Measurements from ENCODE around the gene WBP11.
A peak's percentile ranks its signal among the peaks of the same experiment; 100 is the strongest.

The WBP11 gene

GRCh38 chr12:14803011-14803829, at the start of gene WBP11, which contains the start of gene C12orf60:
Gene WBP11 (minus strand): TSS chr12:14803478. CDS start chr12:14801383, 2,095 bp downstream.
Gene C12orf60 (plus strand): TSS chr12:14803670. CDS start chr12:14822936, 19,266 bp downstream.
- DNase-seq, result peak; percentile 99

DNA sequence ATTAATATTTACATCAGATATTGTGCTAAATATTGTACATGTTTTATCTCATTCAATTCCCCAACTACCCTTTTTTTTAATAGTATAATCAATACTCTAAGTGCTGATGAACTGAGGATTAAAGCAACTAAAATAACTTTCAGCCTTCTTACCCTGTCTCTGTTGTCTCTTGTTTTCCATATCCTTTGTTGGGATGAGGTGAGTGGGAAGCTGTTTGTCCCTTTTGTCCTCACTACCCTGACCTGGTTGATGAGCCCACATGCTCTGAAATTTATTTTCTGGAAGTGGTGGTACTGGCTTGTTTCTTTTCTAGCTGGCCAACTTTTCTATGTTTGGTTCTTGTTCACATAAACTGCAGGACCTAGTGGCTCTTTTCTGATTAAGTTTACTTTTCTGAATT, 49.6 kb upstream of the WBP11 start:
- DNase-seq, result no peak

DNA sequence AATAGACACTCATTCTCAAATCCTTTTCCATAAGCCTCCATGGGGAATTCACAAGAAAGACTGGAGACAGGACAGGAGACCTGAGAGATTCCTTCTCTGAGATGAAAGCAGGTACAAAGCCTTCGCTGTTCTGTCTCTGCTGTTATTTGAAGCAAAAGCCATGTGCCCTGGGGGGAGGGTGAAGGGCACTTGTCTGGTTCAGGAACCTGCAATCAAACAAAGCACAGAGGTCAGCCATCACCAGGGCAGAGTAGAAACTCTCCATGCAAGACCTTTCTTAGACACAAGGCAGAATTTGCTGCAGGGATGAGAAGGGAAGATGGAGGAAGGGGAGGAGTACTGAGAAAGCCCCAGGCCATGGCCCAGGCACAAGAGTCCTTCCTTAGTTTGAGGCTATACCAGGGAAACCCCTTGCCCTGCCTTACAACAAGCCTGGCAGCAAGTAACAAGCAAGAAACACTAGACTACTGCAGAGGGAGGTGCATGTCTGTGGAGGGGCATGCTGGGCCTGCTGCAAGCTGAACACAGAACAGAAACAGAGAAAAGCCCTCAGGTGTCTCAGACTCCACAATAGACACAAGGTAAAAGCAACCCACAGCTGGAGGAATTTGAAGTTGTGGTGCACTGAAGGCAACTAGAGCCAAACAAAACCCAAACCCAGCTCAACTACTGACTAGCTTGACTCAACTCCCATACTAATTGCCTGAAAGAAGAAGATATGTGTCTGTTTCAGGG, 47.8 kb upstream of the WBP11 start:
- DNase-seq, result no peak

DNA sequence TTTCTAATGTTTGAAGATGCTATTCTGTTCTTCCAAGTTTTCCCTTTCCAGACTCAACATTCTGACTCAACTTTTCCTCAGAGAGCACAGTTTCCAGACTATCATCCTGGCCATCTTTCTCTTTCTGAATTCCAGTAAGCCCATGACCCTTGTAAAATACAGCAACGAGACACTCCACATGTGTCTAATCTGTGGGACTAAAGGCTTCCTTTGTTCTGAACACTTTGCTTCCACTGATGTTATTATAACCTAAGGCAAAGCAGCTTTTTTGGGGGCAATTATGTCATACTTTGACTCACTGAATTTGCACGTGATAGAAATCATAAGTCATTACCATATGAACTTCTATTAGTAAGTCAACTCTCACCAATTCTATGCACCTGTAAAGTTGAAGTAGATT, 46.4 kb upstream of the WBP11 start:
- no peak for DNase-seq

DNA sequence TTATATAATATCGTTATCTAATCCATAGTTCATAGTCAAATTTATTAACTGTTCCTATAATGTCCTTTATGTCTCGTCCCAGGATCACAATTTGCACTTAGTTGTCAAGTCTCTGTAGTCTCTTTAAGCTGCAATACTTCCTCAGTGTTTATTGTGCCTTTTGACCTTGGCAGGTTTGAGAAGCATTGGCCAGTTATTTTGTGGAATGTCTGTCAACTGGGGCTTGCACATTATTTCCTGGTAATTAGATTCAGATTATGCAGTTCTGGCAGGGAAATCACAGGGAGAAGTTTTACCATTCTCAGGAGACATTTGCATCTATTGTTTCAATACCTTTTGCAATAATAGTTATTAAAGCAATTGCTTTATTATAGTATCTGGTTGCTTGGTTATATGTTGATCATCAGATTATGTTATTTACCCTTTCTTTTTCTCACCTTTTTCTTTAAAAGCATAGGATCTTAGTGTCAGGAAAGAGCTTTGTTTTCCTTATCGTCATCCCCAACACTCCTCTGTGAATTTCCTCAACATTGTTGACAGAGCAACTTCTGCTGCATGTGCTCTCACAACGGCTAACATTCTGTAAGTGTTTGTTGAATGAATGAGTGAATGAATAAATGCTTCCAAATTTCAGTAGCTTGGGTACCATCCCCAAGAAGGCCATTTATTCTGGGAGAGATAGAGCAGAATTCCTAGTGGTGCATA, 43.8 kb upstream of the WBP11 start:
- DNase-seq, result no peak

DNA sequence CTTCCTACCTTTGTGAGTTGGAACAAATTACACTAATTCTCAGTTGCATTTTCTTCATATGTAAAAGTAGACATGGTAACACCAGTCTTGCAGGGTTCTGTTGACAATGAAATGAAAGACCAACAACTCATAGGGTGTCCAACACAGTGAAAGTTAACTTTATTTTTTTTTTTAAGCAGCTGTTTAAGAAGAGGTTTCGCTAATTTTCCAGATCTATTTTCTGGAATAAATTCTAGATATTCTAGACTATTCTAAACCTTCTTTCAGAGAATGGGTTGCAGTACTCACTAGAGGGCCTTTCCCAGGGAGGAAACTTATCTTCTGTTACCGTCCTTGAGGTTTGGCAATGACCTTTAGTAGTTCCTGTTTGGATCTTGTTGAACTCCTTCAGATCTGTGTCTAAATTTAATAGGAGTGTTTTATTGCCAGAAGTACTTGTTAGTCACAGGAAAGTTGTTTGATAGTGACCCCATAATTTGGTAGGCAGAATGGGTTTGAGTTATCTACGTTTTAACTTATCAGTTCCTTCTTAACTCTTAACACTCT, 42.8 kb upstream of the WBP11 start:
- no peak for DNase-seq

DNA sequence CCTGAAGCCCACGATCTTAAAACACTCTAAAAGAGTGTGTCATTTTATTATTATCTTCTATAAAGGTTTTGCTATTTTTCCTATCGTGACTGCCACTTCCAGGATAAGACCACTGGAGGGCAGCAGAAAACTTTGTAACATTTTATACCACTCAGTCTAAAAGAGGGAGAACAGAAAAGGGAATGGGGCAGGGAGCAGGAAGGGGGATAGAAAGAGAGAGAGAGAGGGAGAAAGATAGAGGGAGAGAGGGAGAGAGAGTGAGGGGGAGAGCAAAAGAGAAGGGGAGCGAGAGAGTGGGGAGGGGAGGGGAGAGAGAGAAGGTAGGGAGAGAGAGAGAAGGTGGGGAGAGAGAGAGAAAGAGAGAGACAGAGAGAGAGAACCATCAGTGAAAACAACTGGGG, 42.1 kb upstream of the WBP11 start:
- peak; percentile 48 for DNase-seq

GRCh38 chr12:14844401-14844800, 41.1 kb upstream of the WBP11 start:
- no peak for DNase-seq

DNA sequence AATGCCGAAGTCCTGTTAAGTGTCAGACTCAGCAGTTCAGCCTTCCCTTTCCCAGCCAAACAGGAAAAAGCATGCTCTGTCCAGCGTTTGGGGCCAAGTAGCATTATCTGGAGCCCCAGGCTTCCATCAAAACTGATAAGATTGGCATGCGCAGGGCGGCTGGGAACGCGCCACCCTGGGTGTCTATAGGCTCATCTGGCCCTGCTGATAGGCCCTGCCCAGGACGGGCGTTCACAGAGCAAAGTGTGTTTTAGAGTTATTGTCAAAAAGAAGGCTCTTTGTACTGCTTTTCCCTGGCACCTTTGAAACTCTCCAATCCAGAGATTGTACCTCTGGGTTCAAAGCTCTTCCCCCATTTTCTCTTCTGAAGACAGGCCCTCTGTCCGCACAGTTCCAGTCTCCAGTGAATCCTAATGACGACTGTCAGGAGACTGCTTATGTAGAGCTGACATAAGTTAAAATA, 40.2 kb upstream of the WBP11 start, which contains the start of gene ART4:
TSS of gene ART4 (minus strand) at position 102 of the 463 bp plus-strand sequence. CDS start 413 bp downstream, outside the sequence.
- no peak for DNase-seq

GRCh38 chr12:14842315-14842714, 39.0 kb upstream of the WBP11 start:
- DNase-seq, result no peak

DNA sequence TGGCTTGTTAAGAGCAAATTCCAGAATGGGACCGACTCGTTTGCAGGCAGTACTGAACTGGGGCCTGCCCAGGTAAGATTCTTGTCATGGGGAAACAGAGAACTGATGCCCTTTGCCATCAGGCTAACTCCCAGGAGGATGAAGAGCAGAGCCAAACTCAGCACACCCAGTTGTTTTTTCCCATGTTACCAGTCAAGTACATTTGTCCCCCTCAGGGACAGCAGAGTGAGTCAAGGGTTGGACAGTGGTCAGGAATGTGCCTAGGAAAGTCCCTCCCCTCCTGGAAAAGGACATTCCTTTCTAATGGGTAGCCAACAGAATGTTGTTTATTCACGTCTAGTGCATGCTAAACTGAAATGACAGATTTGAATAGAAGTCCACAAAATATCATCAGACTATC, 38.5 kb upstream of the WBP11 start:
- no peak for DNase-seq

- no peak for DNase-seq
Measured at GRCh38 chr12:14840616-14841015, 37.3 kb upstream of the WBP11 start.

GRCh38 chr12:14839262-14839661, 36.0 kb upstream of the WBP11 start:
- no peak for DNase-seq

DNA sequence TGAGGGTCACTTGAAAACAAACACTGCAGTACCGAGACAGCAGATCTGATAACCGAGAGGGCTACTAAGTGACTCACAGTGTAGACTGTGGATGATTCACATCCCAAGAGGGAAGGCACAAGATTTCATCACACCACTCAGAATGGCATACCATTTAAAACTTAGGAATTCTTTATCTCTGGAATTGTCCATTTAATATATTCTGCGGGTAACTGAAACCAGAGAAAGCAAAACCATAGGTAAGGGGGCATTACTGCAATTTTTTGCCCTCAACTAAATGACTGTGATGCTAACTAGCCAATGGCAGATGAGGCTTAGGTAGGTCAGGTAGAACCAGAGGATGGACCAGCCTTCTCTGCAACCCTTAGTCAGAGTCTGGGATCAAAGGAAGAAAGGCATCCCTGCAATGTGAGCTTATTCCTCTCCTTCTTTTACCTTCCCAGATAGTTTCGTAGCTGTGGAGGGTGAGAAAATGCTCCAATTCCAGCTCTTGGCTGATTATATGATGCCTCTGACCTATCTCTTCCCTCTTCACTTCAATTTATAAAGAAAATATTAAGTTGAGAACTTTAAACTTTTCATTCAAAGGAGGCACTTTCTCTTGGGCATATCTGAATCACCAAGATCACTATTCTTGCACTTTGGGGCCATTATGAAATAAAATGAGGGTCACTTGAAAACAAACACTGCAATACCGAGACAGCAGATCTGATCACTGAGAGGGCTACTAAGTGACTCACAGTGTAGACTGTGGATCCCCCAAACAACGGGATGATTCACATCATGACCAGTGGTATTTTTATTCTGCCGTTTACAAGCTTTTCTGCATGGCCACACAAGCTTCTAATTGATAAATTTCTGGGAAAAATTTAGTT, 33.3 kb upstream of the WBP11 start:
- DNase-seq, result peak; percentile 87

DNA sequence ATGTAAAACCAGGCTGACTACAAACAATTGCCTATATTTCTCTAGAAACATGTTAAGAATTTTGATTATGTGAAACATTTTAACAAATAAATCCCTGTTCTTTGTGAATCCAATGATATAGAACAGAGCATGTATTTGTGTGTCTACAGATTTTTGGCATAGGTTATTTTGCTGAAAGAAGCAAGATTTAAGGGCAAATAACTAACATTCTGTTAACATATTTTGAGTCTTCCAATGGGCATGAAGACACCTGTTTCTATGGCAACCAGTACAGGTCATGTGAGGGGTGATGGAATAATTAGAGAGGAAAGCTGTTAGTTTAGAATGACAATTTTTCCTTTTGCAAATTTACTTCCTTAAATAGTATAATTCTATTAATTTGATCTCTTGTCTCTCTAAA, 31.2 kb upstream of the WBP11 start:
- DNase-seq, result no peak

GRCh38 chr12:14833952-14834351, 30.7 kb upstream of the WBP11 start:
- DNase-seq, result no peak

GRCh38 chr12:14833336-14833735, 30.1 kb upstream of the WBP11 start:
- DNase-seq, result no peak

GRCh38 chr12:14828892-14829291, 25.6 kb upstream of the WBP11 start:
- DNase-seq, result peak; percentile 47

DNA sequence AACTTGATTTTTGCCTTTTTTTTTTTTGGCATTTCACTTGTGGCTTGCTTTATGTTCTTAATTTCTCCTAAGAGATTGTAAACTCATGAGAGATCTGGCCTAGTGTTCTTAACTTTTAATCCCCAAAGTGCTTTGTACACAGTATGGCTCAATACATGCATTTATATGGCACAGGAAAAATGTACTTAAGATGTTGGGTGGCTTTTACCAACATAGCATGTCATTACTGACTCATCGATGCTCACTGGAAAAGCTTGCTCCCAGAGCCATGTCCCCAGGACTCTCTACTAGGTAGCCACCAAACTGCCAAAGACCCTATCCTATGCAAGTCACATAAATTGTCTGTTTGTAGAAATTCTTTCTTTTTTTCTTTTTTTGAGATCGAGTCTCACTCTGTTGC, 23.8 kb upstream of the WBP11 start:
- DNase-seq, result no peak

- no peak for DNase-seq
Measured at GRCh38 chr12:14826491-14826890, 23.2 kb upstream of the WBP11 start.

DNA sequence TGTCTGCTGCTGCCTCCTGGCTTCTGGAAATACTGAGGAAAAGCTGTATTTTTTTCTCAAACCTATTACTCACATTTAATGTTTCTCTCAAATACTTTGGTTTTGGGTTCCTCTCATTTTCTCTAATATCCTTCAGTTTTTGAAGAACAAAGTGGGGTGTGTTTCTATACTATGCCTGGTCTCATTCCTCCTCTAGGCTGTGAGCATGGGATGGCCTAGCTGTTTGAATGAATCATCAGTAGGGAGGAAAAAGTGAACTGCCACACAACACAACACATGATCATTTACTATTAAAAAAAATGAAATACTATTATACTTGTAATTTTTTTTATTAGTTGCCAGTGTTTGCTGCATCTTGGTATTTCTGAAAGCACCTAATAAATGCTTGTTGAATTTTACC, 22.0 kb upstream of the WBP11 start:
- DNase-seq, result no peak
